HFFc6 (cell line): ENCODE data around the gene CDH24. TPM values are rescaled to one million over a fixed set of nuclear protein-coding genes. Genes with fewer than 3 reads are reported as not detected.
A peak's percentile ranks its signal among the peaks of the same experiment; 100 is the strongest.

Experiments used
- DNase-seq: peaks from one replicate; pipeline ENCODE4 v3.0.0-alpha.2; 2018
- H3K27ac Mint-ChIP-seq: 2 replicates; pipeline ENCODE4 v1.8.0; 2020; ENCODE audit warnings: mild to moderate bottlenecking, mixed read lengths
- H3K27me3 Mint-ChIP-seq: 2 replicates; pipeline ENCODE4 v1.8.0; 2021; ENCODE audit warnings: mild to moderate bottlenecking, moderate library complexity, mixed read lengths; ENCODE audit not compliant: insufficient read depth
- H3K36me3 Mint-ChIP-seq: 2 replicates; pipeline ENCODE4 v1.8.0; 2021; ENCODE audit warnings: low read depth, mixed read lengths
- H3K4me1 Mint-ChIP-seq: 2 replicates; pipeline ENCODE4 v1.8.0; 2020; ENCODE audit warnings: low read depth, mixed read lengths
- H3K4me3 Mint-ChIP-seq: 2 replicates; pipeline ENCODE4 v1.8.0; 2020; ENCODE audit warnings: mild to moderate bottlenecking, moderate library complexity, mixed read lengths
- H3K9me3 Mint-ChIP-seq: 2 replicates; pipeline ENCODE4 v1.8.0; 2020; ENCODE audit warnings: mild to moderate bottlenecking, mixed read lengths
- CTCF ChIP-seq: fragments of 200-600 bp; sonication (generic); IDR thresholded peaks from 2 replicates; pipeline ENCODE4 v1.5.0; 2021; ENCODE audit warnings: antibody characterized with exemption, mild to moderate bottlenecking
- long read RNA-seq: library from polyadenylated mRNA; unstranded; transcript quantifications from one replicate; pipeline ENCODE4 v2.0.0, GENCODE V29; 2019
- total RNA-seq, 6 experiments: library from RNA; stranded (reverse); fragmentation: NEBNext Ultra II Directional; extraction: Animal tissue kit (Norgen Biotek cat#: 25700); gene quantifications; 2 replicates in 1 of 6; 3 replicates in 5 of 6; pipeline ENCODE4 v1.2.3, GENCODE V29; 2021

The CDH24 gene, protein sequence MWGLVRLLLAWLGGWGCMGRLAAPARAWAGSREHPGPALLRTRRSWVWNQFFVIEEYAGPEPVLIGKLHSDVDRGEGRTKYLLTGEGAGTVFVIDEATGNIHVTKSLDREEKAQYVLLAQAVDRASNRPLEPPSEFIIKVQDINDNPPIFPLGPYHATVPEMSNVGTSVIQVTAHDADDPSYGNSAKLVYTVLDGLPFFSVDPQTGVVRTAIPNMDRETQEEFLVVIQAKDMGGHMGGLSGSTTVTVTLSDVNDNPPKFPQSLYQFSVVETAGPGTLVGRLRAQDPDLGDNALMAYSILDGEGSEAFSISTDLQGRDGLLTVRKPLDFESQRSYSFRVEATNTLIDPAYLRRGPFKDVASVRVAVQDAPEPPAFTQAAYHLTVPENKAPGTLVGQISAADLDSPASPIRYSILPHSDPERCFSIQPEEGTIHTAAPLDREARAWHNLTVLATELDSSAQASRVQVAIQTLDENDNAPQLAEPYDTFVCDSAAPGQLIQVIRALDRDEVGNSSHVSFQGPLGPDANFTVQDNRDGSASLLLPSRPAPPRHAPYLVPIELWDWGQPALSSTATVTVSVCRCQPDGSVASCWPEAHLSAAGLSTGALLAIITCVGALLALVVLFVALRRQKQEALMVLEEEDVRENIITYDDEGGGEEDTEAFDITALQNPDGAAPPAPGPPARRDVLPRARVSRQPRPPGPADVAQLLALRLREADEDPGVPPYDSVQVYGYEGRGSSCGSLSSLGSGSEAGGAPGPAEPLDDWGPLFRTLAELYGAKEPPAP
- total RNA-seq = 10 to 100 TPM in 1 of 6 experiments, 1 to 10 TPM in 5; 6.4 to 11.2 (median 8.3) TPM
- long read RNA-seq = 0 reads

DNA sequence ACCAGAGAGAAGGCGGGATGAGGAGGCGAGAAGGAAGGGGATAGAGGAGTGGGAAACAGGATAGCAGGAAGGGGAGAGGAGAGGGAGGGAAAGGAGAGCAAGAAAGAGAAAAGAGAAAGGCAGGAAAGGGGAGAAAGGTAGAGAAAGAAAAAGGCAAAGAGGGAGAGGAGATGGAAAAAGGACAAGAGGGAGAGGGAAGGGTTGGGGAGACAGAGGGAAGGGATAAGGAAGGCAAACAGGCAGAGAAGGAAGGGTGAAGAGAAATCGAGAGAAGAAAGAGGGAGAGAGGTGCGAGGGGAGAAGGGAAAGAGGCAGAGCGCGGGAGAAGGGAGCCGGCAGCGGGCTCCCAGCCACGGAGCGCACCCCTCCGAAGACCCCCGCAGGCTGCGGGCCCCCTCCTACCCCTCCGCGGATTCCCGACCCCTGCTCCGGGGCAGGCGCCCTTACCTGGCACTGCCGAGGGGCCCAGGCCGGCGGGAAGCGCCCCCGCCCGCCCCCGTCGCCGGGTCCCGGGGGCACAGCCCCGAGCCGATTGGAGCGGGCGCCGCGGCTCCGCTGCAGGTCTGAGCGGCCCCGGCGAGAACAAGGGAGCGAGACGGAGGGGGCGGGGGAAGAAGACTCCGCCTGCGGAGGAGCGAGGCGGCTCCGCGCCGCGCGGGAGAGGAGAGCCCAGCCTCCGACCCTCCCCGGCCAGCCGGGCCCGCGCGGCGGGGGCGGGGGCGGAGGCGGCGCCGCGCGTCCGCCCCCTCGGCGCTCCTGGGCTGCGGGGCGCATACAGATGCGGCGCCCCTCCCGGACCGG is at the start of gene CDH24:
TSS of gene CDH24 (minus strand) at position 565 of the 801 bp plus-strand sequence. CDS start 1,787 bp downstream, outside the sequence.
- no peak for TF ChIP-seq CTCF
- H3K27me3 Mint-ChIP-seq = peaks cover 6% of the 10 kb centered on the region
- peak within 1 kb of the TSS; percentile 88 for H3K4me3 Mint-ChIP-seq
- peaks cover 39% of the 10 kb centered on the region for H3K4me1 Mint-ChIP-seq
- H3K36me3 Mint-ChIP-seq = peaks cover 9% of the 10 kb centered on the region
- DNase-seq = peak; percentile 26
- peak within 1 kb of the TSS; percentile 73 for H3K27ac Mint-ChIP-seq
- no peaks in the 10 kb centered on the region for H3K9me3 Mint-ChIP-seq

DNA sequence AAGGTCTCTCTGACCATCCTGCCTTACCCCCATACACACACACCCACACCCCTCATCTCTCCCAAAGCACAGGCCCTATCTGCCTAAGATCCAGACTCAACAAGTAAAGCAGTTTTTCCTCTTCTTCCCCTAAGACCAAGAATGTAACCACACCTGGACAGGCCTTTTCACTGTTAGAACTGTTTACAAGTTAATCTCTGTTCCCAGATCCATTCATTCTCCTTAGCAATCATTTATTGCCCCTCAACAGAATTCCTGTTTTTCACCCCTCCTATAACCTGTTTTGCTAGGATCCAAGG is 49.4 kb upstream of the CDH24 start:
- no peak for TF ChIP-seq CTCF
- Mint-ChIP-seq H3K4me1 (peaks cover 13% of the 10 kb centered on the region), H3K27me3 (no peaks in the 10 kb centered on the region; the same call in 1 of the 2 replicates), H3K27ac (no peak overlapping the region), H3K4me3 (no peak overlapping the region), H3K36me3 (no peaks in the 10 kb centered on the region), H3K9me3 (no peaks in the 10 kb centered on the region)
- DNase-seq = no peak

DNA sequence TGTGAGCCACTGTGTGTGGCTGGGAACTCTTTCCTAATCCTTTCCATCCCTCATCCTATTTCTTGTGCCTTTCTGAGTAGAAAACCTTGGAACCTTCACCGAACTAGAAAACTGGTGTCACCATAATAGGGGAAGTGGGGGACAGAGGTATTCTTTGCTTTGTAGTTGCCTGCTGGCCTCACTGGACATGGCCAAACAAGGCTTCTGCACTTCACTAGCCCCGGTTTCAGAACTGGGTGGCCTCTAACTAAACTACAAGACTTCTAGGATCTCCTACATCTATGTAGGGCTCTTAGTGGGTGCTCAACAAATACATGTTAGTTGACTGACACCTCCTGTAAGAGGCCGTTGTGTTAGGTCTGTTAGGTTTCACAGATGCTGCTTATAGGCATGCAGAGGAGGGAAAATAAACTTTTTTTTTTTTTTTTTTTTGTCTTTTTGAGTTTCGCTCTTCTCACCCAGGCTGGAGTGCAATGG is 48.1 kb upstream of the CDH24 start:
- no peaks in the 10 kb centered on the region; the same call in 1 of the 2 replicates for H3K27me3 Mint-ChIP-seq
- no peak overlapping the region for H3K4me3 Mint-ChIP-seq
- no peak for TF ChIP-seq CTCF
- peaks cover 13% of the 10 kb centered on the region for H3K4me1 Mint-ChIP-seq
- no peak overlapping the region for H3K27ac Mint-ChIP-seq
- DNase-seq = no peak
- H3K36me3 Mint-ChIP-seq = no peaks in the 10 kb centered on the region
- H3K9me3 Mint-ChIP-seq = no peaks in the 10 kb centered on the region

DNA sequence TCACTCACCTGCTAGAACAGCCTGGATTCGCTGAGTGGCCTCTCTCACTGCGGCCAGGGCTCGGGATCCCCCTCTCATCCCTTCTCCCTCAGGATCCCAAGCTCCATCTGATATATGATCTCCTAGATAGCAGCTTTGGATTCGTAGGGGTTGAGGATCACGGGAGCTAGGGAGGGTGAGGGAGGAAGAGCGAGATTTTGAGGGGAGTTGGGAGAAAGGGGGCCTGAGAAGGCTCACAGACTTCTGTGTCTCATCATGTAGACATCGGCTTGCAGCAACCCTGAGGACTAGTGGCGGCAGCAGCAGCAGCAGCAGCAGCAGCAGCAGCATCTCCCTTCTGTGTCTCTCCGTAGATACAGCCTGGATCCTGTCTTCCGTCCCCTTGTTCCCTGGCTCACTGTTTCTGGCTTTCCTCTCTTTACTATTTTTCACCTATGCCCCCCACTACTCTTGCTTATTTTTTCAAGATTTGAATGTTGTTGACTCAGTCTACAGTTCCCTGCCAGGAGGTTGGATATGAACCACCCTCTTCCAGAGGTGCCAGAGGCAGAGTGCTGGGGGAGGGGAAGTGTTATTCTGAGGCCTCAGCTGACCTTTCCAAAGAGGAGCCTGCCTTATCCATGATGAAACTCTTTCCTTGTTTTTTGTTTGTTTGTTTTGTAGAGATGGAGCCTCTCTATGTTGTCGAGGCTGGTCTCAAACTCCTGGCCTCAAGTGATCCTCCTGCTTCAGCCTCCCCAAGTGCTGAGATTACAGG is 47.4 kb upstream of the CDH24 start, which contains the start of gene CIROP:
TSS of gene CIROP (minus strand) at position 399 of the 757 bp plus-strand sequence. CDS start at position 330, 69 bp downstream.
- no peaks in the 10 kb centered on the region; the same call in 1 of the 2 replicates for H3K27me3 Mint-ChIP-seq
- DNase-seq = no peak
- TF ChIP-seq CTCF = no peak
- no peak within 1 kb of the TSS for H3K27ac Mint-ChIP-seq
- H3K36me3 Mint-ChIP-seq = no peaks in the 10 kb centered on the region
- no peaks in the 10 kb centered on the region for H3K9me3 Mint-ChIP-seq
- H3K4me1 Mint-ChIP-seq = peaks cover 13% of the 10 kb centered on the region
- no peak within 1 kb of the TSS for H3K4me3 Mint-ChIP-seq
